Liver (tissue), 9 donors: Measurements from ENCODE around the gene NDUFA3. TPM values are rescaled to one million over a fixed set of nuclear protein-coding genes. Genes with fewer than 3 reads are reported as not detected.

Experiments
- DNase-seq: peaks from one replicate; pipeline ENCODE4 v3.0.0-alpha.2; 2017; ENCODE audit warnings: low spot score
- H3K27ac ChIP-seq, 2 donors: one replicate each; pipeline ENCODE4 v1.7.0; 2013; ENCODE audit warnings: inconsistent platforms in 2 of 2, low read length in 2 of 2, control low read depth in 1 of 2, low read depth in 1 of 2, mild to moderate bottlenecking in 1 of 2
- H3K27me3 ChIP-seq, 4 donors: one replicate each; pipeline versions ENCODE4 v1.6.1 to v1.7.0; 2013; ENCODE audit warnings: low read length in 3 of 4, inconsistent platforms in 1 of 4, mild to moderate bottlenecking in 1 of 4, moderate library complexity in 1 of 4; ENCODE audit not compliant: control insufficient read depth in 4 of 4, insufficient read depth in 4 of 4
- H3K36me3 ChIP-seq, 4 donors: one replicate each; pipeline versions ENCODE4 v1.6.1 to v1.7.0; 2013; ENCODE audit warnings: low read length in 3 of 4, mild to moderate bottlenecking in 3 of 4, low read depth in 1 of 4, moderate library complexity in 1 of 4; ENCODE audit not compliant: control insufficient read depth in 4 of 4, insufficient read depth in 3 of 4
- H3K4me1 ChIP-seq, 4 donors: one replicate each; pipeline versions ENCODE4 v1.6.1 to v1.7.0; 2013; ENCODE audit warnings: low read length in 3 of 4, mild to moderate bottlenecking in 3 of 4, moderate library complexity in 1 of 4; ENCODE audit not compliant: control insufficient read depth in 4 of 4, insufficient read depth in 4 of 4
- H3K4me3 ChIP-seq, 3 donors: one replicate each; pipeline versions ENCODE4 v1.6.1 to v1.7.0; 2013; ENCODE audit warnings: low read length in 3 of 3, control low read depth in 1 of 3, low read depth in 1 of 3, mild to moderate bottlenecking in 1 of 3
- H3K9ac ChIP-seq, 2 donors: one replicate each; pipeline ENCODE4 v1.7.0; 2013; ENCODE audit warnings: low read length in 2 of 2, mild to moderate bottlenecking in 2 of 2, moderate library complexity in 2 of 2, control low read depth in 1 of 2, low read depth in 1 of 2
- H3K9me3 ChIP-seq, 4 donors: one replicate each; pipeline versions ENCODE4 v1.6.1 to v1.7.0; 2013; ENCODE audit warnings: low read length in 3 of 4; ENCODE audit not compliant: control insufficient read depth in 4 of 4
- CTCF ChIP-seq: fragments of 150-350 bp; IDR thresholded peaks from 2 replicates; pipeline ENCODE4 v1.5.1; 2017; ENCODE audit warnings: improper control_type of control experiment, low read depth, low read length; ENCODE audit not compliant: missing input control
- EGR1 ChIP-seq, 2 donors: IDR thresholded peaks; 2 replicates each; pipeline ENCODE4 v1.6.1; 2016 to 2018; ENCODE audit warnings: antibody characterized with exemption in 2 of 2, low read depth in 2 of 2
- FOXA1 ChIP-seq: IDR thresholded peaks from 2 replicates; pipeline ENCODE4 v1.6.1; 2016; ENCODE audit warnings: antibody characterized with exemption
- FOXA2 ChIP-seq: IDR thresholded peaks from 2 replicates; pipeline ENCODE4 v1.6.1; 2016; ENCODE audit warnings: antibody characterized with exemption
- GABPA ChIP-seq, 2 donors: IDR thresholded peaks in 1 of 2; conservative IDR thresholded peaks in 1 of 2; 2 replicates each; pipeline ENCODE4 v1.6.1; 2016; ENCODE audit warnings: antibody characterized with exemption in 2 of 2, mild to moderate bottlenecking in 1 of 2, moderate library complexity in 1 of 2
- HNF4A ChIP-seq, 2 donors: conservative IDR thresholded peaks; 2 replicates each; pipeline ENCODE4 v1.6.1; 2016; ENCODE audit warnings: antibody characterized with exemption in 2 of 2, mild to moderate bottlenecking in 2 of 2
- JUND ChIP-seq, 2 donors: IDR thresholded peaks; 2 replicates each; pipeline ENCODE4 v1.6.1; 2016; ENCODE audit warnings: antibody characterized with exemption in 2 of 2
- MAX ChIP-seq: IDR thresholded peaks from 2 replicates; pipeline ENCODE4 v1.6.1; 2016; ENCODE audit warnings: antibody characterized with exemption
- NR2F2 ChIP-seq: IDR thresholded peaks from 2 replicates; pipeline ENCODE4 v1.6.1; 2016; ENCODE audit warnings: antibody characterized with exemption
- RAD21 ChIP-seq, 2 donors: IDR thresholded peaks; 2 replicates each; pipeline ENCODE4 v1.6.1; 2016; ENCODE audit warnings: antibody characterized with exemption in 2 of 2, mild to moderate bottlenecking in 2 of 2
- RXRA ChIP-seq, 2 donors: IDR thresholded peaks; 2 replicates each; pipeline ENCODE4 v1.6.1; 2017 to 2018; ENCODE audit warnings: antibody characterized with exemption in 2 of 2, mild to moderate bottlenecking in 1 of 2
- SP1 ChIP-seq: IDR thresholded peaks from 2 replicates; pipeline ENCODE4 v1.6.1; 2018; ENCODE audit warnings: antibody characterized with exemption, mild to moderate bottlenecking
- TAF1 ChIP-seq: conservative IDR thresholded peaks from 2 replicates; pipeline ENCODE4 v1.6.1; 2016; ENCODE audit warnings: antibody characterized with exemption, mild to moderate bottlenecking
- YY1 ChIP-seq: IDR thresholded peaks from 2 replicates; pipeline ENCODE4 v1.6.1; 2016; ENCODE audit warnings: antibody characterized with exemption, mild to moderate bottlenecking
- ZBTB33 ChIP-seq: IDR thresholded peaks from 2 replicates; pipeline ENCODE4 v1.6.1; 2016; ENCODE audit warnings: antibody characterized with exemption
- WGBS: extraction: QIAGEN DNeasy Blood & Tissue Kit; methylation state at CpG from one replicate; pipeline ENCODE4 v1.1.7; 2013; 5-methylcytosine and 5-hydroxymethylcytosine counted together
- polyA plus RNA-seq, 2 donors: library from polyadenylated mRNA; stranded (reverse) in 1 of 2; unstranded in 1 of 2; fragments of 200-250 nt in 1 of 2; fragments of >200 nt in 1 of 2; fragmentation: Nextera tagmentation in 1 of 2; extraction: Ambion mirVana in 1 of 2; gene quantifications; one replicate each; pipeline versions ENCODE4 v1.2.1 to v1.2.3, GENCODE V29; 2013 to 2015
- total RNA-seq, 2 donors: library from RNA; depleted of rRNA; stranded (reverse); fragments of >200 nt; gene quantifications; one replicate each; pipeline ENCODE4 v1.2.3, GENCODE V29; 2014
- donor health status: healthy.
- donor health status: healthy.
- donor health status: healthy.
- donor health status: healthy.
- donor health status: healthy.

Gene NDUFA3
- total and polyA plus RNA-seq, 4 donors = 5.9 to 343 (median 68.5) TPM

- no peak for TF ChIP-seq MAX
- no peak for TF ChIP-seq HNF4A (conservative IDR thresholded peaks at IDR 0.05)
- TF ChIP-seq JUND (IDR thresholded peaks at IDR 0.05) = no peak
- TF ChIP-seq EGR1 (IDR thresholded peaks at IDR 0.05; ENCODE audit: low read depth in 2 of 2) = no peak
- TF ChIP-seq YY1 = no peak
- H3K4me1 ChIP-seq = no peaks in the 10 kb centered on the region
- H3K36me3 ChIP-seq = no peaks in the 10 kb centered on the region
- peak overlapping the region in 1 of 3 donors; percentile 17 for H3K4me3 ChIP-seq
- H3K27me3 ChIP-seq = no peaks in the 10 kb centered on the region
- WGBS = 64% methylated on average over 5 of the region's 5 CpGs
- H3K9ac ChIP-seq = no peak overlapping the region
- peaks cover 0 to 11% (median 8%) of the 10 kb centered on the region in 4 donors for H3K9me3 ChIP-seq
- no peak for DNase-seq
- H3K27ac ChIP-seq = no peak overlapping the region
Measured at GRCh38 chr19:54069470-54069869, 33.2 kb upstream of the NDUFA3 start.

DNA sequence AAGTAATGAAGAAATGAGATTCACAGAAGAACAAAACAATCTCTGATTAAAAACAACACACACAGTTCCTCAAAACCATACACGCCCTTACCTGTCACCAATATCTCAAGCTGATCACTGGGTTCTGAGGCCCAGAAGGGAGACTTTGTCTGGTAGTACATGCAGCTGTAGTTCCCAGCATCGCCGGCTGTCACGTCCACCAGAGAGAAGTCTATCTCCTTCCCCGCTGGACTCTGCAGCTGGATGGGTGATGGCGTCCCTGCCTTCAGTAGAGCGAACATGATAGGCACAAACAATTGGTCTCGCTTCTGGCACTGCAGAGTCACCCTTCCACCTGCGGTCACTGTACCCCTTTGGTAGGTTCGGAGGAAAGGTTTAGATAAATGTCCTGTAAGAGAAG is 28.8 kb upstream of the NDUFA3 start:
- peaks cover 0 to 11% (median 6%) of the 10 kb centered on the region in 4 donors for H3K9me3 ChIP-seq

More for the DNA sequence above, 28.8 kb upstream of the NDUFA3 start:
- no peaks in the 10 kb centered on the region for H3K27me3 ChIP-seq
- no peaks in the 10 kb centered on the region for H3K36me3 ChIP-seq
- no peak overlapping the region for H3K9ac ChIP-seq
- WGBS = 80% methylated on average over 10 of the region's 10 CpGs
- H3K27ac ChIP-seq = no peak overlapping the region
- no peak for DNase-seq
- TF ChIP-seq CTCF (no peak), RAD21 (IDR thresholded peaks at IDR 0.05) (no peak), GABPA (IDR thresholded peaks at IDR 0.05 in 1 of 2, conservative IDR thresholded peaks at IDR 0.05 in 1 of 2) (no peak), HNF4A (conservative IDR thresholded peaks at IDR 0.05) (no peak), FOXA2 (no peak), YY1 (no peak), ZBTB33 (no peak), SP1 (no peak), FOXA1 (no peak), JUND (IDR thresholded peaks at IDR 0.05) (no peak), MAX (no peak), NR2F2 (no peak), EGR1 (IDR thresholded peaks at IDR 0.05; ENCODE audit: low read depth in 2 of 2) (no peak), TAF1 (no peak), RXRA (IDR thresholded peaks at IDR 0.05) (no peak)
- H3K4me1 ChIP-seq = no peaks in the 10 kb centered on the region
- H3K4me3 ChIP-seq = no peak overlapping the region
